NCI-H2196 treated with DMSO at 0.1 percent for 48 hours (cell line): Measurements from ENCODE around the gene AOC3.
"Not testable (repeated sequence)": the region's sequence is repeated elsewhere in the genome, so short reads cannot be mapped to it uniquely, and the experiment has no call there.

Source experiments
- DNase-seq: peaks from one replicate; lab custom pipeline; 2025; ENCODE audit not compliant: unreplicated experiment; lab: John Stamatoyannopoulos, UW

AOC3 gene

DNA sequence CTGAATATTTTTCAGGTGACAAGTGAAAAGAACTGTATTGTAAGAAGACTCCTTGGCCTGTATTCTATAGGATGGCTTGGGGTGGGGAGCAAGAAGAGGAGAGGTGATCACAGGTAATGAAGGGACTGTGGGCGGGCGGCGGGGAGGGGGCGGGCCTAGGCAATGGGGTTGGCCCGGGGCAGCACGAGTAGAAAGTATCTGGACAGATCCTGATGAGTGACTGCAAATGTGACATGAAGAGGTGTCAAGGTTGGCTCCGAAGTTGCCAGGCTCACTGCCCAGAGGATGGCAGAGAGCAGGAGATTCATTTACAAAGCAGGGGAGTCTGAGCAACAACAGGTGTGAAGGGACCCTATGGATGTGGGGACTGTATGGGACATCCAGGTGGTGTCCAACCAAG, 38.8 kb downstream of the AOC3 start:
- no peak for DNase-seq

DNA sequence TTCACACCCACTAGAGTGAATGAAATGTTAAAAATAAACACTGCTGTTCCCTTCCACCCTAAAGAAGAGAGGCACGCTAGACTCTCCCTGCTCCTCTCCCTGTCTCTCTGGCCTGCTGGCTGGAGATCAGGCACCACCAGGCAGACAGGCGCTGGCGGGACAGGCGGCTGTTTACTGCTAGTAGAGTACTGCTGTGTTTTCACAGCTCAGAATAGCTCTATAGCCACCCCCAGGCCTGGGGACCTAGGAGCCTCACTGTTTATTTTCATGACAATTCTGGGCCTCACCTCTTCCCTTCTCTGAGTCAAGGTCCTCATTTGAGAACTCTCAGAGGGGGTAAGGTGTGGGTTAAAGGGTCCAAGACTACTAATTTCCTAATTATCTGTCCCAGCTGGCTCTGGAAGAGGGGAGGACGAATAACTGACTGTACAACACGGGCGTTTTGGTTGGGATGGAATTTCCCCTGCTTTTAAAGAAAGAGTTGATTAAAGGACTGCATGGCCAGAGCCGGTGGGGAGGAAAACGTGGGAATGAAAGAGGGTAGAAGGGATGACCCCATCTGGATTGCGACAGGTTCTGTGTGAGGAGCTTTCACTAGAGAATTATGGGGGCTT, 40.6 kb downstream of the AOC3 start:
- no peak for DNase-seq

DNA sequence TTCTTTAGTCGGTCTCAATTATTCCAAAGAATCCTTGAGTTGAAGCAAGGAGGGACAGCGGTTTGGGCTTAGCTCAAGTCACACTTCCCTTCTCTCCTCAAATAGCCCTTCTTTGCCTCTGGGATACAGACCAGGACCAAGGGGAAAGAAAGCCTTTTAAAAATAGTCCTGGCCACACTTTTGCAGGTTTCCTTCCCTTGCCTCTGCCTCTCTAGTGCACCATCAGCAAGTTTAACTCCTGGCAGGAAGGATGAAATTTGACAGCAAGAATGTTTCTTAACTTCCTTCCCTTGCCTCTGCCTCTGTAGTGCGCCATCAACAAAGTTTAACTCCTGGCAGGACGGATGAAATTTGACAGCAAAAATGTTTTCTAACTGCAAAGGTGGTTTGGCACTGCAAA, 42.4 kb downstream of the AOC3 start:
- DNase-seq = no peak

DNA sequence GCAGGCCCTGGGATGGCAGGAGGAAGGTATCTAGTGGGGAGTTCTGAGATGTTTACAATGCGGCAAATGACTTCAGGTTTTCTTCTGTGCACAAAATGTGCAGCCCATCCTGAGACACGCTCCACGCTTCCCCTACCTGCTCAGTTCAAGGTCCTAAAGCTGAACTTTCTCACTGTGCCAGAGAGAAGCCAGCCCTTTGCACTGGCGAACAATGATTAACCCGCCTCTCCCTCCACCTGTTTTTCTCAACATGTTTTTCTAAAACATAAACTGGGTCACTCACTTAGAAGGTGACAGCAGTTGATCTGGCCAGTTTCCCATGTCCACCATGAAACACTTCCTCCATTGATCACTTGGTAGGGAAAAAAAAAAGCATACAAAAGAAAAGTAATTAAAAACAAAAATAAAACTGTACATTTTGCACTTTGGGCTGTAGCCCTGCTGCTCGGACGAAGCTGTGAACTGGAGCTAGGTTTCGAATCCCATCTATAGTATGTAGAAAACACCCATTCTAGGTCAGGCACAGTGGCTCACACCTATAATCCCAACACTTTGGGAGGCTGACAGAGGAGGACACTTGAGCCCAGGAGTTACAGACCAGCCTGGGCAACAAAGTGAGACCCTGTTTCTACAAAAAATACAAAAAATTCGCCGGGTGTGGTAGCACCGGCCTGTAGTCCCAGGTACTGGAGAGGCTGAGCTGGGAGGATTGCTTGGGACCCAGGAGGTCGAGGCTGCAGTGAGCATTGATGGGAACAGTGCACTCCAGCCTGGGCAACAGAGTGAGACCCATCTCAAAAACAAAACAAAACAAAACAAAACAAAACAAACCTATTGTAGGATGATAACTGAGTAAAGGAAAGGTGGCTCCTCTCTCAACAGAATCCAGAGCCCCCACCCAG, 43.5 kb downstream of the AOC3 start:
- no peak for DNase-seq

DNA sequence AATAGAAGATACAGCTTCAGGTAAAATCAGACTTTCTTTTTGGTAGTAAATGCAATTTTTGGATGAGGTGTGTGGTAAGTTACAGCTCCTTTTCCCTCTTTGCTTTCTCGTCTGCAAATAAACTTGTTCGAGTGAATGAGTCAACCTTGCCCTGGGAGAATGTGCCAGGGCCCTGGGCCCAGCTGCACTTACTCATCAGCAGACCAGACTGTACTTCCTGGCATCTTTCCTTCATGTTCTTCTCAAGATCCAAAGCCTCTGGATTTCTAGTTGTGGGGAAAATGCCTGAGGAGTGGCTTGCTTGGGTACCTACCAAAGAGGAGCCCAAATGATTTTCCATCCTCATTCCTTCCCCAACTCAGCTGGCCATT, 44.2 kb downstream of the AOC3 start:
- DNase-seq = no peak

DNA sequence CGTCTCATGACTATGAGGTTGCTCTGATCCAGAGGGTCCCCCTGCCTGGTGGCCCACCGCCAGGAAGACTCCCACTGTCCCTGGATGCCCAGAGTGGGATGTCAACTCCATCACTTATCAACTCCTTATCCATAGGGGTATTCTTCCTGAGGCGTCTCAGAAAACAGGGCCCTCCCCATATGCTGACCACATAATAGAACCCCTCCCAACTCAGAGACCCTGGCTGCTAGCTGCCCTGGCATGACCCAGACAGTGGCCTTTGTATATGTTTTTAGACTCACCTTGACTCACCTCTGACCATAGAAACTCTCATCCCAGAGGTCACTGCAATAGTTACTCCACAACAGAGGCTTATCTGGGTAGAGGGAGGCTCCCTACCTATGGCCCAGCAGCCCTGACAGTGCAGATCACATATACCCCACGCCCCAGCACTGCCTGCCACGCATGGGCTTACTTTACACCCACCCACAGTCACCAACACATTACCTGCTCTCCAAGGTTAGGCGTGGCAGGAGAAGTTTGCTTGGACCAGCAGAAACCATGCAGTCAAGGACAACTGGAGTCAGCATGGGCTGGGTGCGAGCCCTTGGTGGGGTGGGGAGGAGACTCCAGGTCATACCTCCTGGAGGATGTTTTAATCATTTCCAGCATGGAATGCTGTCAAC, 47.3 kb downstream of the AOC3 start:
- DNase-seq = no peak

DNA sequence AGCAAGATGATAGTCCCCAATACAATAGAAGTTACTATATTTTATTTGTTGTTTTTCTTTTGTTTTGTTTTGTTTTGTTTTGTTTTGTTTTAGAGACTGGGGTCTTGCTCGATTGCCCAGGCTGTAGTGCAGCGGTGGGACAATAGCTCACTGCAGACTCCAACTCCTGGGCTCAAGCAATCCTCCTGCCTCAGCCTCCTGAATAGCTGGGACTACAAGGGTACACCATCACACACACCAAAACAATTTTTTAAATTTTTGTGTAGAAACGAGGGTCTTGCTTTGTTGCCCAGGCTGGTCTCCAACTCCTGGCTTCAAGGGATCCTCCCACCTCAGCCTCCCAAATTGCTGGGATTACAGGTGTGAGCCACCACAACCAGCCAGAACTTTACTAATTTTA, 49.0 kb downstream of the AOC3 start:
- not testable (repeated sequence) for DNase-seq

DNA sequence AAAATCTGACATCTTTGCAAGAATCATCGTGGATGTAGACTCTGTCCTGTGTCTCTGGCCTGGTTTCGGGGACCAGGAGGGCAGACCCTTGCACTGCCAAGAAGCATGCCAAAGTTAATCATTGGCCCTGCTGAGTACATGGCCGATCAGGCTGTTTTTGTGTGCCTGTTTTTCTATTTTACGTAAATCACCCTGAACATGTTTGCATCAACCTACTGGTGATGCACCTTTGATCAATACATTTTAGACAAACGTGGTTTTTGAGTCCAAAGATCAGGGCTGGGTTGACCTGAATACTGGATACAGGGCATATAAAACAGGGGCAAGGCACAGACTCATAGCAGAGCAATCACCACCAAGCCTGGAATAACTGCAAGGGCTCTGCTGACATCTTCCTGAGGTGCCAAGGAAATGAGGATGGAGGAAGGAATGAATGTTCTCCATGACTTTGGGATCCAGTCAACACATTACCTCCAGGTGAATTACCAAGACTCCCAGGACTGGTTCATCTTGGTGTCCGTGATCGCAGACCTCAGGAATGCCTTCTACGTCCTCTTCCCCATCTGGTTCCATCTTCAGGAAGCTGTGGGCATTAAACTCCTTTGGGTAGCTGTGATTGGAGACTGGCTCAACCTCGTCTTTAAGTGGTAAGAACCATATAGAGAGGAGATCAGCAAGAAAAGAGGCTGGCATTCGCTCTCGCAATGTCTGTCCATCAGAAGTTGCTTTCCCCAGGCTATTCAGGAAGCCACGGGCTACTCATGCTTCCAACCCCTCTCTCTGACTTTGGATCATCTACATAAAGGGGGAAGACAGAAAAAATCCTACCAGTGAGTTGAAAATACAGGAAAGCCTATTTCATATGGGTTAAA, 49.7 kb downstream of the AOC3 start, which contains the start of gene G6PC1:
G6PC1 (plus strand) TSS at position 340 of the 872 bp plus-strand sequence; CDS start at position 418, 78 bp downstream.
- DNase-seq = no peak

DNA sequence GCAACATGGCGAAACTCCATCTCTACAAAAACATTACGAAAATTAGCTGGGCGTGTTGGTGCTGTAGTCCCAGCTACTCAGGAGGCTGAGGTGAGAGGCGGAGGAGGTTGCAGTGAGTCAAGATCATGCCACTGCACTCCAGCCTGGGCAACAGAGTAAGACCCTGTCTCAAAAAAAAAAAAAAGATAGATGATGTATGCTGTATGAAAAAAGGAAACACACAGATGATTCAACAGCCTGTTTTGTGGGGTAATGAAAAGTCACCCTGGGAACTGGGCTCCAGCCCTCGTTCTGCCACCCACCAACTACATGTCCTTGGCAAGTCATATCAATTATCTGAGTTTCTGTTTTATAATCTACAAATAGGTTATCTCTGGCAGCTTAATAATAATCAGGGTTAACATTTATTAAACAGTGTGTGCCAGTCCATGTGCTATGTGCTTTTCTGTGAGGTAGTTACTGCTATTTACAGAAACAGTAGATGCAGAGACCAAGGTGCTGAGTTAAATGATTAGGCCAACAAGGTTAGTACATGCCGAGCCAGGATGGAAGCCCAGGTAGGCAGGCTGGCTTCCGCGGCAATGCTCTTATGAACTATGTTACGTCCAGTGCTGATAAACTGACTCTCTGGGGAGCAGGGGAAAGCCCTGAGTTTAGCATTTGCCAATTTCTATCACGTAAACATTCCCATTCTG, 50.7 kb downstream of the AOC3 start:
- DNase-seq = no peak

DNA sequence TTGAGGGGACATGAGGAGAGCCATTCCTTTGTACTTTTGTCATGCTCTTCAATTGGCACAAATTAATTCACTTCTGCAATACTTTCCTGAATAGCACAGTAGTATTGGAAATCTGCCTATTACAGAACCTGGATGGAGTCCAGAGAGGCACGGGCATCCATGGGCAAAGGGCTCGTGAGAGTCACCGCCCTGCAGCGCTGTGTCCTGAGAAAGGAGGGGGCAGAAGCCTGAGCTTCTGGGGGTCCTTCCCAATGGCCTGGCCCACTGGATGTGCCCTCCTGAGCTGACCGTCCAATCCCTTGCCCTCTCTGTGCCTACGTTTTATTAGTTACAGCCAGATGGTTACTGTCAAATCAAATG, 53.1 kb downstream of the AOC3 start:
- no peak for DNase-seq

DNA sequence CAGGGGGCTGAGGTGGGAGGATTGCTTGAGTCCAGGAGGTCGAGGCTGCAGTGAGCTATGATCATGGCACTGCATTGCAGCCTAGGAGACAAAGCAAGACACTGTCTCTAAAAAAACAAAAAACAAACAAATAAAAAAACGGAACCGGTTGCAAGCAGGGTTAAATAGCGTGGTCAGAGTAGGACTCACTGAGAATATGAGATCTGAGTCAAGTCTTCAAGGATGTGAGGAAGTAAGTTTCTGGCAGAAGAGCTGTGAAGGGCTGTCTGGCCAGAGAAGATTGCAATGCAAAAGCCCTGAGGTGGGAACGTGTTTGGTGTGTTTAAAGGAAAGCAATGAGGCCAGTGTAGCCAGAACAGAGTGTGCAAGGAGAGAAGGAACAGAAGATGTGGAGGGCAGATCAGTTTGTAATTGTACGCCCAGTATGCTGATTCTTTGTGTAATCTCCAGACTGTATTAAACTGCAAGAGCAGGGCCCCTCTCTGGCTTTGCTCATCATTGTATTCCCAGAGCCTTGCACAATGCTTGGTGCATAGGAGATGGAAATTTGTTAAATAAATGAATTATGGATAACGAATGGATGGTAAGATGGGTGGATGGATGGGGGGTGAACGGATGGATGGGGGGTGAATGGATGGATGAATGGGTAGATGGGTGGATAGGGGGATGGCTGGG, 55.9 kb downstream of the AOC3 start:
- no peak for DNase-seq
